Panc1 (cell line): ENCODE data around the gene CLDN16. TPM values are rescaled to one million over a fixed set of nuclear protein-coding genes. Genes with fewer than 3 reads are reported as not detected.

Source experiments
- ATAC-seq: fragments of 200-7000 bp; cut with Tn5 transposase; 2 replicates; pipeline ENCODE4 v1.9.1; 2020; ENCODE audit warnings: mild to moderate bottlenecking, moderate library complexity
- BruUV-seq: library from RNA; stranded (reverse); fragments of 400-500 nt; replicated peaks from 2 replicates; lab custom pipeline; 2021; lab: Mats Ljungman, UMichigan
- CTCF ChIA-PET: fragments of 300-600 bp; sonication (Branson Sonifier 250); formaldehyde crosslinking; loops from one replicate; lab custom pipeline; 2022; ENCODE audit warnings: antibody characterized with exemption; lab: Charles Lee
- POLR2A ChIA-PET: fragments of 300-600 bp; sonication (Branson Sonifier 250); formaldehyde crosslinking; loops from one replicate; lab custom pipeline; 2022; ENCODE audit warnings: antibody characterized with exemption; lab: Charles Lee
- DNase-seq: peaks from one replicate; pipeline ENCODE4 v3.0.0-alpha.2; 2010; ENCODE audit warnings: low read depth, low spot score
- H3K27ac ChIP-seq: 2 replicates; pipeline ENCODE4 v1.5.1; 2011; ENCODE audit warnings: mild to moderate bottlenecking, low read length, inconsistent platforms
- H3K27me3 ChIP-seq: fragments of 200-500 bp; sonication (Bioruptor generic); 2 replicates; pipeline ENCODE4 v1.6.0; 2014; ENCODE audit warnings: low read length, inconsistent platforms; ENCODE audit not compliant: control insufficient read depth, insufficient read depth
- H3K36me3 ChIP-seq: fragments of 200-500 bp; sonication (Bioruptor generic); 2 replicates; pipeline ENCODE4 v1.5.1; 2014; ENCODE audit warnings: inconsistent platforms, mild to moderate bottlenecking, low read length, moderate library complexity; ENCODE audit not compliant: control insufficient read depth, insufficient read depth
- H3K4me1 ChIP-seq: 2 replicates; pipeline ENCODE4 v1.5.1; 2011; ENCODE audit warnings: inconsistent platforms, mild to moderate bottlenecking, low read length, moderate library complexity; ENCODE audit not compliant: control insufficient read depth, insufficient read depth
- H3K4me3 ChIP-seq, 2 experiments: 2 replicates each; pipeline ENCODE4 v1.5.1; 2011 to 2012; ENCODE audit warnings: low read depth in 2 of 2, low read length in 2 of 2, mild to moderate bottlenecking in 2 of 2, inconsistent platforms in 1 of 2, moderate library complexity in 1 of 2
- H3K9me3 ChIP-seq: fragments of 200-500 bp; sonication (Bioruptor generic); 2 replicates; pipeline ENCODE4 v1.5.1; 2014; ENCODE audit warnings: low read depth, mild to moderate bottlenecking, inconsistent platforms, low read length, moderate library complexity; ENCODE audit not compliant: control insufficient read depth, insufficient read depth
- CTCF ChIP-seq: fragments of 450-650 bp; IDR thresholded peaks from 2 replicates; pipeline ENCODE4 v1.5.1; 2017; ENCODE audit warnings: mild to moderate bottlenecking
- POLR2AphosphoS5 ChIP-seq: IDR thresholded peaks from 2 replicates; pipeline ENCODE4 v1.6.1; 2012; ENCODE audit warnings: mild to moderate bottlenecking, low read depth, low read length, moderate library complexity
- REST ChIP-seq, 2 experiments: IDR thresholded peaks; 2 replicates each; pipeline ENCODE4 v1.6.1; 2011 to 2012; ENCODE audit warnings: low read depth in 2 of 2, control low read depth in 1 of 2, low read length in 1 of 2, mild to moderate bottlenecking in 1 of 2, moderate library complexity in 1 of 2; ENCODE audit not compliant: insufficient read depth in 1 of 2
- SIN3A ChIP-seq: IDR thresholded peaks from 2 replicates; pipeline ENCODE4 v1.6.1; 2012; ENCODE audit warnings: low read depth, mild to moderate bottlenecking, low read length, moderate library complexity, borderline replicate concordance; ENCODE audit not compliant: insufficient read depth
- TCF7L2 ChIP-seq: IDR thresholded peaks from 2 replicates; pipeline ENCODE4 v1.6.1; 2011; ENCODE audit warnings: mild to moderate bottlenecking, low read depth, low read length, inconsistent platforms
- in situ Hi-C: cut with HindIII; loops from 2 replicates; pipeline ENCODE4 v1.10.0; 2016; ENCODE audit warnings: low sequenced_read_pairs, low pct_unique_long_range_greater_than_20kb
- intact Hi-C: fragments of 100-400 bp; cut with micrococcal nuclease; formaldehyde crosslinking; loops from one replicate; pipeline ENCODE4 v1.10.0; 2022; ENCODE audit not compliant: unreplicated experiment
- total RNA-seq: library from RNA; stranded (reverse); gene quantifications from one replicate; pipeline ENCODE4 v1.2.1, GENCODE V29; 2021; ENCODE audit not compliant: unreplicated experiment

Gene CLDN16
- total RNA-seq, 1 experiment from 2014 or later, result not detected

GRCh38 chr3:190425833-190426232 lies 37.9 kb downstream of the CLDN16 start:
- ChIA-PET CTCF (interaction anchor here (0.6 to 1.6 kb wide), 3 partner anchors 17 to 271 kb away, joined by 3 to 7 read pairs (median 4); no protein-coding TSS in a partner anchor), POLR2A (interaction anchor here (0.6 kb wide), 1 partner anchor 362 kb away, joined by 6 read pairs; no protein-coding TSS in a partner anchor)
- ATAC-seq, result no peak
- Histone ChIP-seq H3K27me3 (no peaks in the 10 kb centered on the region), H3K4me1 (peaks cover 4% of the 10 kb centered on the region; the same call in 1 of the 2 replicates), H3K4me3 (no peak overlapping the region), H3K36me3 (no peaks in the 10 kb centered on the region), H3K27ac (no peak overlapping the region), H3K9me3 (no peaks in the 10 kb centered on the region)
- intact Hi-C loops, result no loop called here
- TF ChIP-seq SIN3A, result no peak
- TF ChIP-seq CTCF, result no peak
- DNase-seq, result no peak
- in situ Hi-C loops, result no loop called here
- BruUV-seq, result no TSS peak

GRCh38 chr3:190426806-190427507 lies 39.0 kb downstream of the CLDN16 start:
- BruUV-seq, result no TSS peak
- H3K4me1 ChIP-seq, result peaks cover 4% of the 10 kb centered on the region; the same call in 1 of the 2 replicates
- H3K36me3 ChIP-seq, result no peaks in the 10 kb centered on the region
- ATAC-seq, result no peak
- POLR2A ChIA-PET, result no interaction called here
- no peak overlapping the region for H3K4me3 ChIP-seq
- no peak for DNase-seq
- in situ Hi-C loops (no loop called here), intact Hi-C loops (no loop called here)
- CTCF ChIA-PET, result no interaction called here
- no peaks in the 10 kb centered on the region for H3K9me3 ChIP-seq
- TF ChIP-seq CTCF (no peak), POLR2AphosphoS5 (no peak), REST (IDR thresholded peaks at IDR 0.05; ENCODE audit: insufficient read depth in 1 of 2, low read depth in 2 of 2, low read length in 1 of 2) (no peak), SIN3A (no peak), TCF7L2 (no peak)
- H3K27ac ChIP-seq, result no peak overlapping the region
- no peaks in the 10 kb centered on the region for H3K27me3 ChIP-seq
